H1 (cell line): Measurements from ENCODE around the gene CYB561D2. TPM values are rescaled to one million over a fixed set of nuclear protein-coding genes. Genes with fewer than 3 reads are reported as not detected.

Source experiments
- KDM4A ChIP-seq: IDR thresholded peaks from one replicate; pipeline ENCODE4 v1.7.1; 2012; ENCODE audit warnings: low read depth, mild to moderate bottlenecking, moderate library complexity, low read length, inconsistent platforms; ENCODE audit not compliant: severe bottlenecking
- RNF2 ChIP-seq: fragments of 200-900, 300-1000 bp; sonication (generic); IDR thresholded peaks from 2 replicates; pipeline ENCODE4 v1.7.1; 2016; ENCODE audit warnings: borderline replicate concordance, low read depth, mild to moderate bottlenecking, antibody characterized with exemption, low read length; ENCODE audit not compliant: poor library complexity, severe bottlenecking; ENCODE audit errors: missing control alignments
- SP2 ChIP-seq: IDR thresholded peaks from 2 replicates; pipeline ENCODE4 v1.6.1; 2012; ENCODE audit warnings: mild to moderate bottlenecking, low read length, inconsistent platforms
- YY1 ChIP-seq: IDR thresholded peaks from 2 replicates; pipeline ENCODE4 v1.6.1; 2011; ENCODE audit warnings: low read depth, mild to moderate bottlenecking, low read length
- polyA plus RNA-seq, 7 experiments: library from polyadenylated mRNA; depleted of rRNA in 3 of 7; stranded (reverse) in 5 of 7; unstranded in 2 of 7; fragments of >200 nt in 5 of 7; fragments of 200-250 nt in 2 of 7; gene quantifications; 1 replicate in 5 of 7; 2 replicates in 1 of 7; 4 replicates in 1 of 7; pipeline versions ENCODE4 v1.2.1 to v1.2.3, GENCODE V29; 2011 to 2013; ENCODE audit warnings: missing spikeins in 2 of 7, mixed read lengths in 2 of 7
- total RNA-seq: library from RNA; stranded (reverse); fragmentation: NEBNext Ultra II Directional; extraction: Animal tissue kit (Norgen Biotek cat#: 25700); gene quantifications from 2 replicates; pipeline ENCODE4 v1.2.1, GENCODE V29; 2021

CYB561D2 gene
- total and polyA plus RNA-seq, 2 of the 8 experiments (the other 6 are each of a cell fraction or from before 2014, with no cell fraction given): 9.8 to 34.0 TPM

DNA sequence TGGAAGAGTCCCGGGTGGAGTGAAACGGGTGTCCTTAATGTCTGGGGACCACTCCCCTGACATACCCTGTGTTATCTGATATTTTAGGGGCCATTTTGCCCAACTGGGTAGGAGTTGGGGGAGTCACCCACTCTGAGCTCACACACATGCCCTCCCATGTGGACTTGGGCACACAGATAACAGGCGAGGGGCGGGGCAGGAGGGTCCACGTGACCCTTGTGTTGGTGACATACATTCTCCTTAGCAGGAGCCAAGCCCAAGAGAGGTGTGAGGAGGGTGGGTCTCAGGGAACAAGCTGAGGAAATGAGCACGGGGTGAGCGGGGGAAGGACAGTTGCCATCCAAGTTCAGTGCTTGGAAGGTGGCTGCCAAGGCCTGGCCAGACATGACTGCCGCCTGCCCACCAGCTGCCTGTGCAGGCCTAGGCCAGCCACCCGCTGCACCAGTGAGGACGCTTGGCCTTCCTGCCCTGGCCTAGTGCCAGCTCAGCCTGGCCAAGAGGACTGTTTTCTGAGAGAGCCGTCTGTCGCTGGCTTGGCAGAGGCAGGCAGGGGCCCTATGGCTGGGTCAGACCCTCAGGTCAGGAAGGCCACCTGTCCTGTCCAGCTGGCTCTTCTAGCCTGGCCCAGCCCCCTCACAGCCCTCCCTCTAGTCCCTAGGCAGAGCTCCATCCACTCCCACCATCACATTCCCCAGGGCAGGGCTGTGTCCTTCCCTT is 40.0 kb downstream of the CYB561D2 start (continued):
- TF ChIP-seq RNF2: no peak
- TF ChIP-seq YY1: no peak
- TF ChIP-seq SP2: no peak
- TF ChIP-seq KDM4A: no peak
